Parathyroid adenoma (tissue), 2 donors: ENCODE results near the gene ABCC5.
A peak's percentile ranks its signal among the peaks of the same experiment; 100 is the strongest.

Experiments used
- H2AFZ ChIP-seq: fragments of 300-600 bp; sonication (generic); one replicate; pipeline ENCODE4 v1.7.0; 2017; ENCODE audit warnings: antibody characterized with exemption, mild to moderate bottlenecking
- H3K27ac ChIP-seq: fragments of 300-600 bp; sonication (generic); one replicate; pipeline ENCODE4 v1.7.0; 2017
- H3K27me3 ChIP-seq: fragments of 300-600 bp; sonication (generic); one replicate; pipeline ENCODE4 v1.7.0; 2017; ENCODE audit warnings: low read length; ENCODE audit not compliant: control insufficient read depth, insufficient read depth
- H3K36me3 ChIP-seq: fragments of 300-600 bp; sonication (generic); one replicate; pipeline ENCODE4 v1.7.0; 2017; ENCODE audit warnings: low read length; ENCODE audit not compliant: control insufficient read depth, insufficient read depth
- H3K4me1 ChIP-seq: fragments of 300-600 bp; sonication (generic); one replicate; pipeline ENCODE4 v1.7.0; 2017; ENCODE audit warnings: control low read depth
- H3K4me2 ChIP-seq: fragments of 300-600 bp; sonication (generic); one replicate; pipeline ENCODE4 v1.7.0; 2017; ENCODE audit warnings: low read length
- H3K4me3 ChIP-seq: fragments of 300-600 bp; sonication (generic); one replicate; pipeline ENCODE4 v1.7.0; 2017; ENCODE audit warnings: low read depth, low read length
- H3K79me2 ChIP-seq: fragments of 300-600 bp; sonication (generic); one replicate; pipeline ENCODE4 v1.7.0; 2017; ENCODE audit warnings: control low read depth
- H3K9ac ChIP-seq: fragments of 300-600 bp; sonication (generic); one replicate; pipeline ENCODE4 v1.7.0; 2017; ENCODE audit warnings: mild to moderate bottlenecking
- H3K9me3 ChIP-seq: fragments of 300-600 bp; sonication (generic); one replicate; pipeline ENCODE4 v1.7.0; 2017; ENCODE audit warnings: low read length; ENCODE audit not compliant: control insufficient read depth
- TF ChIP-seq, protein P1 (sequence below): fragments of 300-600 bp; sonication (generic); IDR thresholded peaks from one replicate; pipeline ENCODE4 v1.7.0; 2017; ENCODE audit warnings: antibody characterized with exemption, mild to moderate bottlenecking
- donor health status: primary hyperparathyroidism.

Gene ABCC5

DNA sequence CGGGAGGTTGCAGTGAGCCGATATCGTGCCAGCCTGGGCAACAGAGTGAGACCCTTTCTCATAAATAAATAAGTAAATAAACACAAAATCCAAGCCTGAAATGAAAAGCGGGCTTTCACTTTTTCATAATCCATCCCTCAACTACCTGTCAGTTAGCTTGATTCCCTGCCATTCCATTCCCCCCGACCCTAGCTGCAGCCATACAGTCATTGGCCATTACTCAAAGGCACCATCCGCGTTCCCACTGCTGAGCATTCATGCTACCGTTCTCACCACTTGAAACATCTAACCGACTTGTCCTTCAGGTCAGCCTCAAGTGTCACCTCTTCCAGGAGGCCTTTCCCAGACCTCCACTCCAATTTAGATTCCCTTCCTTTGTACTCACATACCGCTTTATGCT is 131.9 kb downstream of the ABCC5 start:
- Histone ChIP-seq H3K36me3 (no peaks in the 10 kb centered on the region), H3K4me2 (no peak overlapping the region), H3K4me3 (no peak overlapping the region), H3K27ac (no peak overlapping the region), H2AFZ (no peak overlapping the region), H3K79me2 (peaks cover 40% of the 10 kb centered on the region), H3K9ac (no peak overlapping the region), H3K27me3 (no peaks in the 10 kb centered on the region), H3K4me1 (peaks cover 5% of the 10 kb centered on the region), H3K9me3 (no peaks in the 10 kb centered on the region)
- TF ChIP-seq, protein P1, sequence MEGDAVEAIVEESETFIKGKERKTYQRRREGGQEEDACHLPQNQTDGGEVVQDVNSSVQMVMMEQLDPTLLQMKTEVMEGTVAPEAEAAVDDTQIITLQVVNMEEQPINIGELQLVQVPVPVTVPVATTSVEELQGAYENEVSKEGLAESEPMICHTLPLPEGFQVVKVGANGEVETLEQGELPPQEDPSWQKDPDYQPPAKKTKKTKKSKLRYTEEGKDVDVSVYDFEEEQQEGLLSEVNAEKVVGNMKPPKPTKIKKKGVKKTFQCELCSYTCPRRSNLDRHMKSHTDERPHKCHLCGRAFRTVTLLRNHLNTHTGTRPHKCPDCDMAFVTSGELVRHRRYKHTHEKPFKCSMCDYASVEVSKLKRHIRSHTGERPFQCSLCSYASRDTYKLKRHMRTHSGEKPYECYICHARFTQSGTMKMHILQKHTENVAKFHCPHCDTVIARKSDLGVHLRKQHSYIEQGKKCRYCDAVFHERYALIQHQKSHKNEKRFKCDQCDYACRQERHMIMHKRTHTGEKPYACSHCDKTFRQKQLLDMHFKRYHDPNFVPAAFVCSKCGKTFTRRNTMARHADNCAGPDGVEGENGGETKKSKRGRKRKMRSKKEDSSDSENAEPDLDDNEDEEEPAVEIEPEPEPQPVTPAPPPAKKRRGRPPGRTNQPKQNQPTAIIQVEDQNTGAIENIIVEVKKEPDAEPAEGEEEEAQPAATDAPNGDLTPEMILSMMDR = no peak

DNA sequence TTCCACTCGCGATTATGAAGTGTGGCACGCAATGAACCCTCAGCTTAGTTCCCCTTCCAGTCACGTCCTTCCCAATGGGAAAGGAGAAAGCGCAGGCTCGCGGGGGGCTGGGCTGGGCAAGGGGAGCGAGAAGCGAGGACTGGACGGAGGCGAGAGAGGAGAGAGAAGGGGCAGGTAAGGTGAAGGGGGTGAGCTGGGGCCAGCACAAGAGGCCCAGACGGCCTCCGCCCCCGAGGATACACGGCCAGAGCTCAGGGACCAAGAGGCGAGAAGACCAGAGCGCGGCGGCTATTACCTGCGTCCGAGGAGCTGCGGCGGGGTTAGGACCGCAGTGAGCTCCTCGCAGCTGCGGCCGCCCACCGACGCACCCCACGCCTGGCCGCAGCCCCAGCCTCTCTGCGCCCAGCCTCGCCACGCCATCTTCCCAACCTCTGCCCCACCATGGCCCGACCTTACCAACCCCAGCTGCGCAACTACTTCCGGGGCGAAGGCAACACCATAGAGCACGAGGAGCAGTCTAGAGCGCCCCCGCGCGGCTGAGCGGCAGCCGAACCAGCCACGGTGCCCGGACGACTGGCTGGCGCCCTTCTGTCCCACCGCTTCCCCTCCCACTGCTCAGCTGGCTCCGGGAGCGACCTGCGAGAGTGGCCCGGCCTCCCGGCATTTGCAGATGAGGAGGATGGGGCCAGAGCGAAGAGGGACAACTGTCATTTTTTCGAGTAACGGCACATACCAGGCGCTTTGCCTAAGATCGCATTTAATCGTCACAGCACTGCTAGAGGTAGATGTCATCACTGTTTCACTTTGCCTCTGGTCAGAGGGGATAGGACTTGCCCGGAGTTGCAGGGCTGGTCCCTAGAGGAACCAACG is 133.0 kb downstream of the ABCC5 start, which contains the start of gene PARL:
Gene PARL (minus strand): TSS at position 454 of the 870 bp plus-strand sequence. CDS start 34 bp downstream, at position 420.
- H3K27ac ChIP-seq = peak within 1 kb of the TSS; percentile 80

DNA sequence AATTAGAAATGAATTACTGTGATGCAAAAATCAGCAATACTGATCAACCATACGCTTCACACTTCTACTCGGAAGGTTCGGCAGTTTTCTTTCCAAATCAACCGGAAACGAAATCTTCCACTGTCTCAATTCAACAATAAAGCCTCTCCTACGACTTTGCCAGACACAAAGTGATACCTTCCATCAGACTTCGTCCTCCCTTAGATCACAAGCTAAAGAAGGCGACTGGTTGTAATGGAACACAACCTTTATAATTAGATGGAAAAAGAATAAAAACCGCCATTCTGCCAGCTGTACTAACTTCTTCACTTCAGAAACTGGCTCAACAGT is 133.6 kb downstream of the ABCC5 start:
- TF ChIP-seq, protein P1 = no peak

More for the DNA sequence above, 133.0 kb downstream of the ABCC5 start, which contains the start of gene PARL:
- TF ChIP-seq, protein P1 = peak; percentile 97
- H3K9me3 ChIP-seq = no peaks in the 10 kb centered on the region
- H3K9ac ChIP-seq = peak within 1 kb of the TSS; percentile 73
- H3K4me2 ChIP-seq = peak within 1 kb of the TSS; percentile 93
- H3K4me3 ChIP-seq = peak within 1 kb of the TSS; percentile 90
- H3K79me2 ChIP-seq = peaks cover 50% of the 10 kb centered on the region
- peak within 1 kb of the TSS; percentile 89 for H2AFZ ChIP-seq
- H3K27me3 ChIP-seq = no peaks in the 10 kb centered on the region
- peaks cover 5% of the 10 kb centered on the region for H3K4me1 ChIP-seq
- H3K36me3 ChIP-seq = no peaks in the 10 kb centered on the region

DNA sequence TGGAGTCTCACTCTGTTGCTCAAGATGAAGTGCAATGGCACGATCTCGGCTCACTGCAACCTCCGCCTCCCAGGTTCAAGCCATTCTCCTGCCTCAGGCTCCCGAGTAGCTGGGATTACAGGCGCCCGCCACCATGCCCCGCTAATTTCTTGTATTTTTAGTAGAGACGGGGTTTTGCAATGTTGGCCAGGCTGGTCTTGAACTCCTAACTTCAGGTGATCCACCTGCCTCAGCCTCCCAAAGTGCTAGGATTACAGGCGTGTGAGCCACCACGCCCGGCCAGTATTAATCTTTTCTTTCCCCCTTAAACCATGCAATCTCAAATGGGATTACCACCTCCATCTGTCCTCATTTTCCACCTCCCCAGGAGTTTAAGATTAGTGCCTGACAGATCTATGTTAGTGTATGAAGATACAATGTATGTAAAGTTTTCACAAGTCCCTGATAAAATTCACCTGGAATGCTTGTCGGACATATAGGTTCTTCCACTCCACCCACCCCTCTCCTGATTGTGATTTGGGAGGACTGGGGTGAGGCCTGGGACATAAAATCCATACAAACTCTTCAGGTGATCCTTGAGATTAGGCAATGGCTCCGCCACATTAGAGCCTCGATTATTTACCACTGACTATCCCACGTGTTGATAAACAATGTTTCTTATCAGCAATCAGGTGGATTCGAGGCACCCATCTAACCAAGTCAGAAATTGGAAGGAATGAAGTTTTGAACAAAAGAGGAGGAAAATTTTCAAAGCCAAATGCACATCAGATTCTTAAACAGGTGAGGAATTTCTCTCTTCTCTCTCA is 134.2 kb downstream of the ABCC5 start:
- Histone ChIP-seq H3K4me1 (peaks cover 5% of the 10 kb centered on the region), H3K4me2 (peak overlapping the region; percentile 93), H3K9me3 (no peaks in the 10 kb centered on the region), H3K36me3 (no peaks in the 10 kb centered on the region), H3K79me2 (peaks cover 58% of the 10 kb centered on the region), H3K9ac (no peak overlapping the region), H3K4me3 (peak overlapping the region; percentile 90), H3K27me3 (no peaks in the 10 kb centered on the region), H2AFZ (no peak overlapping the region), H3K27ac (no peak overlapping the region)
- TF ChIP-seq, protein P1 = no peak

More for the DNA sequence above, 133.6 kb downstream of the ABCC5 start:
- Histone ChIP-seq H3K9me3 (no peaks in the 10 kb centered on the region), H3K36me3 (no peaks in the 10 kb centered on the region), H3K4me1 (peaks cover 5% of the 10 kb centered on the region), H2AFZ (peak overlapping the region; percentile 89), H3K4me2 (peak overlapping the region; percentile 93), H3K79me2 (peaks cover 56% of the 10 kb centered on the region), H3K27ac (peak overlapping the region; percentile 80), H3K9ac (peak overlapping the region; percentile 73), H3K4me3 (peak overlapping the region; percentile 90), H3K27me3 (no peaks in the 10 kb centered on the region)
